Smooth muscle cell (in vitro differentiated cells): ENCODE measurements around the gene SPATA6L. TPM values are rescaled to one million over a fixed set of nuclear protein-coding genes. Genes with fewer than 3 reads are reported as not detected.

Experiments used
- DNase-seq: peaks from one replicate; lab custom pipeline; 2025; ENCODE audit not compliant: unreplicated experiment; lab: John Stamatoyannopoulos, UW
- H2AFZ ChIP-seq: fragments of 200-600 bp; sonication (generic); 2 replicates; pipeline ENCODE4 v1.6.0; 2016; ENCODE audit warnings: antibody characterized with exemption, low read depth, mild to moderate bottlenecking
- H3F3A ChIP-seq: fragments of 200-600 bp; sonication (generic); 2 replicates; pipeline ENCODE4 v1.6.0; 2017; ENCODE audit warnings: antibody characterized with exemption, low read depth
- H3K27ac ChIP-seq: fragments of 200-600 bp; sonication (generic); 2 replicates; pipeline ENCODE4 v1.5.1; 2016; ENCODE audit warnings: low read depth, mild to moderate bottlenecking
- H3K27me3 ChIP-seq: fragments of 200-600 bp; sonication (generic); 2 replicates; pipeline ENCODE4 v1.6.1; 2016; ENCODE audit warnings: low read depth, mild to moderate bottlenecking
- H3K36me3 ChIP-seq: fragments of 200-600 bp; sonication (generic); 2 replicates; pipeline ENCODE4 v1.5.1; 2016; ENCODE audit warnings: low read depth
- H3K4me1 ChIP-seq: fragments of 200-600 bp; sonication (generic); 2 replicates; pipeline ENCODE4 v1.5.1; 2016; ENCODE audit warnings: low read depth
- H3K4me2 ChIP-seq: fragments of 200-600 bp; sonication (generic); 2 replicates; pipeline ENCODE4 v1.6.0; 2016; ENCODE audit warnings: mild to moderate bottlenecking
- H3K4me3 ChIP-seq: fragments of 200-600 bp; sonication (generic); 2 replicates; pipeline ENCODE4 v1.5.1; 2016; ENCODE audit warnings: mild to moderate bottlenecking
- H3K79me2 ChIP-seq: fragments of 200-600 bp; sonication (generic); 2 replicates; pipeline ENCODE4 v1.6.0; 2016; ENCODE audit warnings: low read depth, mild to moderate bottlenecking
- H3K9ac ChIP-seq: fragments of 200-600 bp; sonication (generic); 2 replicates; pipeline ENCODE4 v1.6.0; 2016; ENCODE audit warnings: low read depth
- H3K9me3 ChIP-seq: fragments of 200-600 bp; sonication (generic); replicated peaks from 2 replicates; pipeline ENCODE4 v1.5.1; 2016; ENCODE audit warnings: low read depth
- H4K20me1 ChIP-seq: fragments of 200-600 bp; sonication (generic); 2 replicates; pipeline ENCODE4 v1.6.0; 2016; ENCODE audit warnings: low read depth
- CTCF ChIP-seq: fragments of 200-600 bp; sonication (generic); IDR thresholded peaks from 2 replicates; pipeline ENCODE4 v1.5.1; 2017; ENCODE audit warnings: borderline replicate concordance, mild to moderate bottlenecking, antibody characterized with exemption; ENCODE audit not compliant: insufficient read depth, poor library complexity, severe bottlenecking
- WGBS: methylation state at CpG from one replicate; pipeline ENCODE4 v1.1.7; 2016; ENCODE audit warnings: low lambda C conversion rate; 5-methylcytosine and 5-hydroxymethylcytosine counted together
- polyA plus RNA-seq: library from polyadenylated mRNA; unstranded; fragments of >200 nt; fragmentation: Nextera tagmentation; extraction: Ambion mirVana; gene quantifications from 2 replicates; pipeline ENCODE4 v1.2.1, GENCODE V29; 2016
- total RNA-seq: library from RNA; depleted of rRNA; stranded (reverse); fragments of >200 nt; gene quantifications from 2 replicates; pipeline ENCODE4 v1.2.3, GENCODE V29; 2014

SPATA6L gene
- total and polyA plus RNA-seq, 2 experiments from 2014 or later: 0.57 to 0.67 TPM

GRCh38 chr9:4548811-4549725, 117.2 kb downstream of the SPATA6L start:
- H3K27ac ChIP-seq: no peak overlapping the region
- H3F3A ChIP-seq: no peaks in the 10 kb centered on the region
- no peak overlapping the region for H3K4me3 ChIP-seq
- H3K79me2 ChIP-seq: no peaks in the 10 kb centered on the region
- TF ChIP-seq CTCF: peak; percentile 30
- no peaks in the 10 kb centered on the region for H4K20me1 ChIP-seq
- no peak overlapping the region for H2AFZ ChIP-seq
- no peaks in the 10 kb centered on the region for H3K36me3 ChIP-seq
- WGBS: 70% methylated on average over 11 of the region's 11 CpGs
- H3K9me3 ChIP-seq: no peaks in the 10 kb centered on the region
- DNase-seq: no peak
- H3K9ac ChIP-seq: no peak overlapping the region
- no peaks in the 10 kb centered on the region for H3K27me3 ChIP-seq
- no peaks in the 10 kb centered on the region for H3K4me1 ChIP-seq
- H3K4me2 ChIP-seq: no peak overlapping the region

Other genes starting within 250 kb of the SPATA6L start
- 15.6 and 19.3 TPM in 2 replicates for gene SLC1A1, start 176.0 kb downstream of the SPATA6L start, total RNA-seq
- gene SLC1A1, start 176.0 kb downstream of the SPATA6L start, polyA plus RNA-seq: 6.1 and 11.3 TPM in 2 replicates
- gene PLPP6, start 4.2 kb downstream of the SPATA6L start, total RNA-seq: 5.4 and 6.2 TPM in 2 replicates
- 2.6 and 2.7 TPM in 2 replicates for gene PLPP6, start 4.2 kb downstream of the SPATA6L start, polyA plus RNA-seq
- gene CDC37L1, start 13.1 kb upstream of the SPATA6L start, total RNA-seq: 19.2 and 35.8 TPM in 2 replicates
- gene CDC37L1, start 13.1 kb upstream of the SPATA6L start, polyA plus RNA-seq: 11.7 and 16.0 TPM in 2 replicates
- gene AK3, start 74.7 kb upstream of the SPATA6L start, total RNA-seq: 49.0 and 49.3 TPM in 2 replicates
- gene AK3, start 74.7 kb upstream of the SPATA6L start, polyA plus RNA-seq: 28.7 and 35.0 TPM in 2 replicates
- 7.9 and 11.1 TPM in 2 replicates for gene RCL1, start 126.5 kb upstream of the SPATA6L start, total RNA-seq
- 5.8 and 7.9 TPM in 2 replicates for gene RCL1, start 126.5 kb upstream of the SPATA6L start, polyA plus RNA-seq